Effector CD8-positive, alpha-beta T cell (primary cell): ENCODE data around the gene SCN8A.
A peak's percentile ranks its signal among the peaks of the same experiment; 100 is the strongest.
"Not testable (repeated sequence)": the region's sequence is repeated elsewhere in the genome, so short reads cannot be mapped to it uniquely, and the experiment has no call there.

Experiments
- DNase-seq: peaks from one replicate; lab custom pipeline; 2025; lab: John Stamatoyannopoulos, UW
- total RNA-seq, 4 experiments: gene quantifications; one replicate each; lab custom pipeline; 2026; lab: John Stamatoyannopoulos, UW

Gene SCN8A
- 1.1 to 3.8 (median 2.8) reads per million in 4 experiments for total RNA-seq

GRCh38 chr12:51591016-51591901 is at the start of gene SCN8A:
TSS of gene SCN8A (plus strand) at chr12:51591233. CDS start at chr12:51662818, 71,585 bp downstream.
- peak; percentile 49 for DNase-seq

GRCh38 chr12:51546097-51546496 is 44.9 kb upstream of the SCN8A start:
- no peak for DNase-seq

- no peak for DNase-seq
These were observed 43.4 kb upstream of the SCN8A start for GRCh38 chr12:51547606-51548005.

- DNase-seq, result no peak
These were observed 42.8 kb upstream of the SCN8A start for GRCh38 chr12:51548241-51548640.

- DNase-seq, result no peak
These were observed 41.4 kb upstream of the SCN8A start for GRCh38 chr12:51549637-51550036.

GRCh38 chr12:51568271-51569032 is 22.6 kb upstream of the SCN8A start:
- DNase-seq, result not testable (repeated sequence)

- DNase-seq, result no peak
These were observed 11.6 kb upstream of the SCN8A start for GRCh38 chr12:51579321-51579850.

GRCh38 chr12:51589060-51589459 is 2.0 kb upstream of the SCN8A start:
- DNase-seq, result no peak

GRCh38 chr12:51589557-51590176 is 1.4 kb upstream of the SCN8A start:
- DNase-seq, result no peak

GRCh38 chr12:51590347-51591015 is 552 bp upstream of the SCN8A start:
- DNase-seq, result peak; percentile 59

- no peak for DNase-seq
These were observed 1.1 kb downstream of the SCN8A start for GRCh38 chr12:51592034-51592705.

- DNase-seq, result no peak
These were observed 2.0 kb downstream of the SCN8A start for GRCh38 chr12:51593021-51593420.

- no peak for DNase-seq
These were observed 2.5 kb downstream of the SCN8A start for GRCh38 chr12:51593539-51593938.

- no peak for DNase-seq
These were observed 7.1 kb downstream of the SCN8A start for GRCh38 chr12:51598156-51598555.

- DNase-seq, result no peak
These were observed 9.7 kb downstream of the SCN8A start for GRCh38 chr12:51600721-51601120.

GRCh38 chr12:51601241-51601640 is 10.2 kb downstream of the SCN8A start:
- no peak for DNase-seq

- not testable (repeated sequence) for DNase-seq
These were observed 14.9 kb downstream of the SCN8A start for GRCh38 chr12:51605896-51606295.

- DNase-seq, result not testable (repeated sequence)
These were observed 16.2 kb downstream of the SCN8A start for GRCh38 chr12:51607197-51607596.

- no peak for DNase-seq
These were observed 29.4 kb downstream of the SCN8A start for GRCh38 chr12:51620448-51620847.

GRCh38 chr12:51621156-51621922 is 30.3 kb downstream of the SCN8A start:
- no peak for DNase-seq
